Measurements from ENCODE around the gene PLAC8.
"Not testable (repeated sequence)": the region's sequence is repeated elsewhere in the genome, so short reads cannot be mapped to it uniquely, and the experiment has no call there.

- TF ChIP-seq, protein P1, sequence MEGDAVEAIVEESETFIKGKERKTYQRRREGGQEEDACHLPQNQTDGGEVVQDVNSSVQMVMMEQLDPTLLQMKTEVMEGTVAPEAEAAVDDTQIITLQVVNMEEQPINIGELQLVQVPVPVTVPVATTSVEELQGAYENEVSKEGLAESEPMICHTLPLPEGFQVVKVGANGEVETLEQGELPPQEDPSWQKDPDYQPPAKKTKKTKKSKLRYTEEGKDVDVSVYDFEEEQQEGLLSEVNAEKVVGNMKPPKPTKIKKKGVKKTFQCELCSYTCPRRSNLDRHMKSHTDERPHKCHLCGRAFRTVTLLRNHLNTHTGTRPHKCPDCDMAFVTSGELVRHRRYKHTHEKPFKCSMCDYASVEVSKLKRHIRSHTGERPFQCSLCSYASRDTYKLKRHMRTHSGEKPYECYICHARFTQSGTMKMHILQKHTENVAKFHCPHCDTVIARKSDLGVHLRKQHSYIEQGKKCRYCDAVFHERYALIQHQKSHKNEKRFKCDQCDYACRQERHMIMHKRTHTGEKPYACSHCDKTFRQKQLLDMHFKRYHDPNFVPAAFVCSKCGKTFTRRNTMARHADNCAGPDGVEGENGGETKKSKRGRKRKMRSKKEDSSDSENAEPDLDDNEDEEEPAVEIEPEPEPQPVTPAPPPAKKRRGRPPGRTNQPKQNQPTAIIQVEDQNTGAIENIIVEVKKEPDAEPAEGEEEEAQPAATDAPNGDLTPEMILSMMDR (conservative IDR thresholded peaks at IDR 0.05 in 1 of 2, IDR thresholded peaks at IDR 0.05 in 1 of 2; ENCODE audit: extremely low read depth in 1 of 2, insufficient read depth in 1 of 2, low read depth in 1 of 2, low read length in 2 of 2) = not testable (repeated sequence)
- not testable (repeated sequence) for TF ChIP-seq EZH2 (IDR thresholded peaks at IDR 0.05; ENCODE audit: borderline replicate concordance, low read length)
Observed at GRCh38 chr4:83048781-83049180, 65.7 kb downstream of the PLAC8 start.

Measured in mammary epithelial cell (primary cell).